Adrenal gland (tissue), 12 donors: ENCODE data around the gene CTXN3. TPM values are rescaled to one million over a fixed set of nuclear protein-coding genes. Genes with fewer than 3 reads are reported as not detected.

ENCODE experiments used
- DNase-seq, 7 donors: peaks; one replicate each; pipeline ENCODE4 v3.0.0-alpha.2; 2019 to 2020
- H3K27ac ChIP-seq, 5 donors: fragments of 200-600 bp; sonication (generic) in 4 of 5; 1 replicate in 3 of 5; 2 replicates in 2 of 5; pipeline versions ENCODE4 v1.5.1 to v1.8.0; 2016 to 2020; ENCODE audit warnings: mild to moderate bottlenecking in 1 of 5
- H3K27me3 ChIP-seq: fragments of 200-600 bp; 2 replicates; pipeline ENCODE4 v1.8.0; 2021
- H3K36me3 ChIP-seq, 2 donors: fragments of 200-600 bp; replicated peaks in 1 of 2; 1 replicate in 1 of 2; 2 replicates in 1 of 2; pipeline versions ENCODE4 v1.5.1 to v1.8.0; 2018 to 2022
- H3K4me1 ChIP-seq, 2 donors: fragments of 200-600 bp; replicated peaks in 1 of 2; 1 replicate in 1 of 2; 2 replicates in 1 of 2; pipeline versions ENCODE4 v1.5.1 to v1.8.0; 2018 to 2021
- H3K4me3 ChIP-seq, 4 donors: fragments of 200-600 bp; sonication (generic) in 3 of 4; one replicate each; pipeline ENCODE4 v1.5.1; 2016 to 2018
- H3K9me3 ChIP-seq, 3 donors: fragments of 200-600 bp; sonication (generic) in 1 of 3; replicated peaks in 1 of 3; 1 replicate in 2 of 3; 2 replicates in 1 of 3; pipeline versions ENCODE4 v1.5.1 to v1.8.0; 2016 to 2021
- CTCF ChIP-seq, 6 experiments: fragments of 450-650 bp in 4 of 6; fragments of 200-600 bp in 2 of 6; sonication (generic) in 1 of 6; IDR thresholded peaks; 1 replicate in 5 of 6; 2 replicates in 1 of 6; pipeline versions ENCODE4 v1.5.1 to v1.8.0; 2016 to 2021; ENCODE audit warnings: antibody characterized with exemption in 6 of 6, mild to moderate bottlenecking in 2 of 6, moderate library complexity in 1 of 6
- POLR2A ChIP-seq, 2 donors: fragments of 450-650 bp; IDR thresholded peaks; one replicate each; pipeline ENCODE4 v1.6.1; 2017; ENCODE audit warnings: antibody characterized with exemption in 2 of 2, mild to moderate bottlenecking in 2 of 2, moderate library complexity in 1 of 2
- WGBS, 4 donors: extraction: QIAGEN DNeasy Blood & Tissue Kit in 2 of 4; methylation state at CpG; one replicate each; pipeline versions ENCODE4 v1.1.5 to v1.1.7; 2013 to 2017; 5-methylcytosine and 5-hydroxymethylcytosine counted together
- intact Hi-C, 2 donors: fragments of 100-400 bp; cut with DNase I; formaldehyde crosslinking; loops; one replicate each; pipeline versions ENCODE4 v1.14.1 to v1.15.0; 2022 to 2023
- polyA plus RNA-seq, 3 donors: library from polyadenylated mRNA; stranded (reverse); fragments of 200-250 nt in 2 of 3; fragments of 350-450 nt in 1 of 3; fragmentation: Illumina TruSeq in 1 of 3; extraction: RNeasy Lipid Tissue Mini Kit (QIAGEN cat#74804) in 1 of 3; gene quantifications; one replicate each; pipeline ENCODE4 v1.2.3, GENCODE V29; 2013 to 2014
- total RNA-seq, 9 donors: library from RNA; depleted of rRNA in 4 of 9; stranded (reverse); fragments of >200 nt in 4 of 9; fragments of 120-200 nt in 1 of 9; fragmentation: NEBNext Ultra II Directional in 1 of 9; extraction: Animal tissue kit (Norgen Biotek cat#: 25700) in 1 of 9; gene quantifications; one replicate each; pipeline versions ENCODE4 v1.1.0 to v1.2.4, GENCODE V29; 2013 to 2023
- donor health status: healthy with polysubstance abuse.
- donor health status: Bipolar disorder and iron deficiency.
- donor health status: DM: yes; HTN: yes; CAD: no.
- donor health status: DM: no; HTN: no; CAD: no.
- donor health status: DM: no; HTN: no; CAD: no.
- donor health status: DM: yes; HTN: yes; CAD: no.

The CTXN3 gene
- total and polyA plus RNA-seq, 12 donors = not detected

- Histone ChIP-seq H3K4me1 (peaks cover 0 to 13% of the 10 kb centered on the region in 2 donors), H3K4me3 (no peak overlapping the region), H3K9me3 (no peaks in the 10 kb centered on the region), H3K27ac (no peak overlapping the region), H3K36me3 (no peaks in the 10 kb centered on the region), H3K27me3 (no peaks in the 10 kb centered on the region)
- intact Hi-C loops = no loop called here
- DNase-seq = no peak
- 86 to 90% (median 88%) methylated on average over 5 of the region's 5 CpGs for WGBS, 4 donors
- TF ChIP-seq POLR2A (IDR thresholded peaks at IDR 0.05) = no peak
- TF ChIP-seq CTCF (IDR thresholded peaks at IDR 0.05) = no peak
These were observed 50.5 kb downstream of the CTXN3 start for GRCh38 chr5:127699416-127699815.

DNA sequence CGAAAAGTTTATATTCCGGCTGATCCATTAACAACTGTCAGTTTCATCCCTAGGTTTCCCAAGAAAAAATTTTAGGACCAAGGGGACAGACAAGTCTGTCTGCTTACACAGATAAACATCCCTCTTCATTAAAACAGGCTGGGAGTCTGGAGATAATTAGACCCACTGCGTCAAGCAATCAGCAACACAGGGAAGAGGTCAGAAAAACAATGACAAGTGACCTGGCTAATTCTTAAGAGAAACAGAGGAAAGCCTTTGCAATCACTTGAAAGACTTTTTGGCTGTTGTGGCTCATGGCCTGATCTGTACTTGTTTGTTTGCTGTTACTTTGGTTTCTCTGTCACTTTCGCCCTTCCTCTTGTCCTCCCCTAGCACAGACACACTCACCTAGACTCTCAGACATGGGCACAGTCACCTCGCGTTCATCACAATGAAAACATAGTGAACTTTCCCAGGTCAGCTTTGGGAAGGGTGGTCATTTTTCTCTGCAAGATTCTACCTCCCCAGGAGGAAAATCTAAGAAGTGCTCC is 51.4 kb downstream of the CTXN3 start:
- 88 to 89% (median 88%) methylated on average over 6 of the region's 6 CpGs for WGBS, 4 donors
- no peak for TF ChIP-seq CTCF (IDR thresholded peaks at IDR 0.05)
- no peak for TF ChIP-seq POLR2A (IDR thresholded peaks at IDR 0.05)
- no peak for DNase-seq
- H3K27me3 ChIP-seq = no peaks in the 10 kb centered on the region
- no peak overlapping the region for H3K27ac ChIP-seq
- peaks cover 6 to 20% of the 10 kb centered on the region in 2 donors for H3K4me1 ChIP-seq
- no peaks in the 10 kb centered on the region for H3K36me3 ChIP-seq
- H3K9me3 ChIP-seq = no peaks in the 10 kb centered on the region
- intact Hi-C loops = no loop called here
- H3K4me3 ChIP-seq = no peak overlapping the region

- no peaks in the 10 kb centered on the region for H3K9me3 ChIP-seq
- DNase-seq = no peak
- H3K4me3 ChIP-seq = no peak overlapping the region
- no peaks in the 10 kb centered on the region for H3K27me3 ChIP-seq
- WGBS, 4 donors = 83 to 92% (median 86%) methylated on average over 2 of the region's 2 CpGs
- intact Hi-C loops = no loop called here
- H3K4me1 ChIP-seq = peaks cover 17 to 30% of the 10 kb centered on the region in 2 donors
- H3K27ac ChIP-seq = no peak overlapping the region
- TF ChIP-seq CTCF (IDR thresholded peaks at IDR 0.05) = no peak
- TF ChIP-seq POLR2A (IDR thresholded peaks at IDR 0.05) = no peak
- H3K36me3 ChIP-seq = no peaks in the 10 kb centered on the region
These were observed 53.6 kb downstream of the CTXN3 start for GRCh38 chr5:127702434-127702833.

DNA sequence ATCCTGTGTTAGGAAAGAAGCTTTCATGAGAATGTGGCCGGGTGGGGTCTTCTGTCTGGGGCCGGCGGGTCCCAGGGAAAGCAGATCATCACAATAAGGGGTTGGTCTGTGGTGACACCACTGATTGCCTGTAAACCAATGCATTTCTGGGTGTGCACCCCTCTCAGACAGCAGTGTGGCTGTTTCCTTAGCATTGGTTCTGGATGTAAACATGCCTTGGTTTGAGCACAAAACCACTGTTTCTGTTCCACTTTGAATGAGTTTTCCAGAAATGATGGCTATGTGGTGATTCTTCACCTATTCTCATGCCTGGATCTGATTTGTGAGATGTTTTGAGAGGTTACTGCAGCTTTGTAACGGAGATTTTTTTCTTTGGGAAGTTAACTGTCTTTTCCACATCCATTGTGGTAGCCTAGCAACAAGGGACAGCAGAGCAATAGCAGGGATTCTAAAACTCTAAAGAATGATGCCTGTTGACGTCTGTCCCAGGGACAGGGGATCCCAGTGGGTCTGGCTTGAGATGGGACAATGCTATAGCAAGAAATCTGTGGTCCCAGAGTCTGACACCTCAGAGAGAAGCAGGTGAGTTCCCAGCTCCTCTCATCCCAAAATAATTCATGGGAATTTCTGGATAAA is 54.2 kb downstream of the CTXN3 start, which contains the start of gene CCDC192:
CCDC192 (plus strand) TSS at position 466 of the 636 bp plus-strand sequence; CDS start at position 521, 55 bp downstream.
- H3K36me3 ChIP-seq = no peaks in the 10 kb centered on the region
- no peak within 1 kb of the TSS for H3K4me3 ChIP-seq
- WGBS, 4 donors = 71 to 90% (median 83%) methylated on average over 2 to 5 of the region's 5 CpGs
- H3K27ac ChIP-seq = no peak within 1 kb of the TSS
- no peaks in the 10 kb centered on the region for H3K27me3 ChIP-seq
- DNase-seq = no peak
- intact Hi-C loops = no loop called here
- TF ChIP-seq POLR2A (IDR thresholded peaks at IDR 0.05) = no peak
- no peak for TF ChIP-seq CTCF (IDR thresholded peaks at IDR 0.05)
- H3K4me1 ChIP-seq = peaks cover 17 to 27% of the 10 kb centered on the region in 2 donors
- H3K9me3 ChIP-seq = no peaks in the 10 kb centered on the region
